Stomach (tissue), 9 donors: ENCODE data around the gene NRCAM. TPM values are rescaled to one million over a fixed set of nuclear protein-coding genes. Genes with fewer than 3 reads are reported as not detected.

Experiments used
- DNase-seq, 2 donors: peaks; one replicate each; pipeline versions ENCODE4 v3.0.0 to v3.0.0-alpha.2; 2013 to 2019
- H3K27ac ChIP-seq, 5 donors: fragments of 200-600 bp in 4 of 5; sonication (generic) in 4 of 5; one replicate each; pipeline ENCODE4 v1.5.1; 2013 to 2019; ENCODE audit warnings: mild to moderate bottlenecking in 1 of 5, moderate library complexity in 1 of 5
- H3K27me3 ChIP-seq, 3 donors: fragments of 200-600 bp; sonication (generic); one replicate each; pipeline ENCODE4 v1.5.1; 2017 to 2019; ENCODE audit warnings: mixed run types in 1 of 3
- H3K36me3 ChIP-seq, 4 donors: fragments of 200-600 bp; sonication (generic); 1 replicate in 3 of 4; 2 replicates in 1 of 4; pipeline ENCODE4 v1.5.1; 2016 to 2019
- H3K4me1 ChIP-seq, 4 donors: fragments of 200-600 bp; sonication (generic); one replicate each; pipeline ENCODE4 v1.5.1; 2016 to 2019
- H3K4me3 ChIP-seq, 4 donors: fragments of 200-600 bp; sonication (generic) in 3 of 4; one replicate each; pipeline ENCODE4 v1.5.1; 2016 to 2019; ENCODE audit warnings: mild to moderate bottlenecking in 1 of 4
- H3K9me3 ChIP-seq, 4 donors: fragments of 200-600 bp; sonication (generic); one replicate each; pipeline ENCODE4 v1.5.1; 2016 to 2019
- CTCF ChIP-seq, 7 experiments: fragments of 450-650 bp in 4 of 7; fragments of 200-600 bp in 3 of 7; sonication (generic) in 3 of 7; IDR thresholded peaks; one replicate each; pipeline ENCODE4 v1.5.1; 2016 to 2019; ENCODE audit warnings: antibody characterized with exemption in 7 of 7, control low read depth in 2 of 7, mild to moderate bottlenecking in 1 of 7
- EP300 ChIP-seq: sonication (generic); formaldehyde crosslinking; IDR thresholded peaks from one replicate; pipeline ENCODE4 v1.6.1; 2017; ENCODE audit warnings: antibody characterized with exemption
- POLR2A ChIP-seq, 4 donors: fragments of 450-650 bp; IDR thresholded peaks; one replicate each; pipeline ENCODE4 v1.6.1; 2016; ENCODE audit warnings: antibody characterized with exemption in 4 of 4, control low read depth in 2 of 4, mild to moderate bottlenecking in 1 of 4, moderate library complexity in 1 of 4
- POLR2AphosphoS5 ChIP-seq, 3 donors: sonication (generic); formaldehyde crosslinking; IDR thresholded peaks; one replicate each; pipeline ENCODE4 v1.6.1; 2016; ENCODE audit warnings: antibody characterized with exemption in 3 of 3
- WGBS, 5 donors: extraction: QIAGEN DNeasy Blood & Tissue Kit in 3 of 5; methylation state at CpG; one replicate each; pipeline versions ENCODE4 v1.1.5 to v1.1.7; 2013 to 2018; 5-methylcytosine and 5-hydroxymethylcytosine counted together
- intact Hi-C: fragments of 100-400 bp; cut with DNase I; formaldehyde crosslinking; loops from one replicate; pipeline ENCODE4 v1.15.1; 2023; ENCODE audit warnings: low total_unique reads
- polyA plus RNA-seq, 3 donors: library from polyadenylated mRNA; stranded (reverse); fragments of 200-250 nt; gene quantifications; one replicate each; pipeline ENCODE4 v1.2.3, GENCODE V29; 2013
- total RNA-seq, 5 donors: library from RNA; depleted of rRNA; stranded (reverse); fragments of >200 nt; gene quantifications; one replicate each; pipeline versions ENCODE4 v1.1.0 to v1.2.3, GENCODE V29; 2014 to 2016
- donor health status: healthy with polysubstance abuse.
- donor health status: Bipolar disorder and iron deficiency.
- donor health status: healthy.

The NRCAM gene
- total and polyA plus RNA-seq, 8 donors: 1.2 to 9.4 (median 2.3) TPM

GRCh38 chr7:108108131-108108530, 348.1 kb downstream of the NRCAM start:
- H3K4me1 ChIP-seq: peaks cover 0 to 3% (median 0%) of the 10 kb centered on the region in 4 donors
- no peak for TF ChIP-seq EP300
- no peak for TF ChIP-seq POLR2AphosphoS5 (IDR thresholded peaks at IDR 0.05)
- no peak for TF ChIP-seq POLR2A (IDR thresholded peaks at IDR 0.05)
- TF ChIP-seq CTCF (IDR thresholded peaks at IDR 0.05): no peak
- H3K27ac ChIP-seq: no peak overlapping the region
- no peaks in the 10 kb centered on the region for H3K27me3 ChIP-seq
- DNase-seq: no peak
- H3K36me3 ChIP-seq: no peaks in the 10 kb centered on the region
- no peaks in the 10 kb centered on the region for H3K9me3 ChIP-seq
- no peak overlapping the region for H3K4me3 ChIP-seq
- intact Hi-C loops: no loop called here

- intact Hi-C loops: no loop called here
- no peak overlapping the region for H3K4me3 ChIP-seq
- no peaks in the 10 kb centered on the region for H3K27me3 ChIP-seq
- WGBS, 5 donors: 69 to 84% (median 78%) methylated on average over 7 of the region's 7 CpGs
- peaks cover 0 to 3% (median 0%) of the 10 kb centered on the region in 4 donors for H3K4me1 ChIP-seq
- no peaks in the 10 kb centered on the region for H3K36me3 ChIP-seq
- peak overlapping the region in 1 of 5 donors; percentile 32 for H3K27ac ChIP-seq
- no peak for DNase-seq
- H3K9me3 ChIP-seq: no peaks in the 10 kb centered on the region
- TF ChIP-seq EP300: no peak
- no peak for TF ChIP-seq CTCF (IDR thresholded peaks at IDR 0.05)
- TF ChIP-seq POLR2A (IDR thresholded peaks at IDR 0.05): no peak
- no peak for TF ChIP-seq POLR2AphosphoS5 (IDR thresholded peaks at IDR 0.05)
Observed at GRCh38 chr7:108104324-108104723, 351.9 kb downstream of the NRCAM start.

GRCh38 chr7:108103558-108104298, 352.5 kb downstream of the NRCAM start:
- H3K36me3 ChIP-seq: no peaks in the 10 kb centered on the region
- H3K9me3 ChIP-seq: no peaks in the 10 kb centered on the region
- DNase-seq: no peak
- peaks cover 0 to 3% (median 0%) of the 10 kb centered on the region in 4 donors for H3K4me1 ChIP-seq
- peak overlapping the region in 1 of 5 donors; percentile 32 for H3K27ac ChIP-seq
- peak in 1 of 3 donors; percentile 3 for TF ChIP-seq POLR2AphosphoS5 (IDR thresholded peaks at IDR 0.05)
- no peak for TF ChIP-seq POLR2A (IDR thresholded peaks at IDR 0.05)
- intact Hi-C loops: no loop called here
- no peak overlapping the region for H3K4me3 ChIP-seq
- WGBS, 5 donors: 68 to 86% (median 73%) methylated on average over 5 of the region's 5 CpGs
- H3K27me3 ChIP-seq: no peaks in the 10 kb centered on the region

GRCh38 chr7:108102671-108103312, 353.4 kb downstream of the NRCAM start:
- Histone ChIP-seq H3K27ac (peak overlapping the region in 2 of 5 donors; percentile 1 to 23), H3K4me1 (peaks cover 0 to 3% (median 0%) of the 10 kb centered on the region in 4 donors), H3K9me3 (no peaks in the 10 kb centered on the region), H3K36me3 (no peaks in the 10 kb centered on the region), H3K27me3 (no peaks in the 10 kb centered on the region), H3K4me3 (no peak overlapping the region)
- no peak for DNase-seq
- 87 to 94% (median 92%) methylated on average over 20 of the region's 20 CpGs for WGBS, 5 donors
- TF ChIP-seq POLR2AphosphoS5 (IDR thresholded peaks at IDR 0.05): no peak
- no peak for TF ChIP-seq EP300
- no peak for TF ChIP-seq CTCF (IDR thresholded peaks at IDR 0.05)
- TF ChIP-seq POLR2A (IDR thresholded peaks at IDR 0.05): no peak
- intact Hi-C loops: no loop called here
